ENCODE results near the gene IGFALS. TPM values are rescaled to one million over a fixed set of nuclear protein-coding genes. Genes with fewer than 3 reads are reported as not detected.

IGFALS gene
- total RNA-seq, 2 experiments from 2014 or later, result not detected

GRCh38 chr16:1821861-1822611 lies 28.5 kb upstream of the IGFALS start:
- Mint-ChIP-seq H3K36me3 (peaks cover 2% of the 10 kb centered on the region), H3K27ac (no peak overlapping the region), H3K9me3 (no peaks in the 10 kb centered on the region), H3K4me1 (peaks cover 12% of the 10 kb centered on the region), H3K27me3 (no peaks in the 10 kb centered on the region), H3K4me3 (no peak overlapping the region)
- no peak for DNase-seq

- H3K36me3 Mint-ChIP-seq, result peaks cover 2% of the 10 kb centered on the region
- no peak overlapping the region for H3K27ac Mint-ChIP-seq
- no peaks in the 10 kb centered on the region for H3K9me3 Mint-ChIP-seq
- peaks cover 12% of the 10 kb centered on the region for H3K4me1 Mint-ChIP-seq
- H3K27me3 Mint-ChIP-seq, result no peaks in the 10 kb centered on the region
- no peak for DNase-seq
- H3K4me3 Mint-ChIP-seq, result no peak overlapping the region
Measured at GRCh38 chr16:1820946-1821290, 27.4 kb upstream of the IGFALS start.

DNA sequence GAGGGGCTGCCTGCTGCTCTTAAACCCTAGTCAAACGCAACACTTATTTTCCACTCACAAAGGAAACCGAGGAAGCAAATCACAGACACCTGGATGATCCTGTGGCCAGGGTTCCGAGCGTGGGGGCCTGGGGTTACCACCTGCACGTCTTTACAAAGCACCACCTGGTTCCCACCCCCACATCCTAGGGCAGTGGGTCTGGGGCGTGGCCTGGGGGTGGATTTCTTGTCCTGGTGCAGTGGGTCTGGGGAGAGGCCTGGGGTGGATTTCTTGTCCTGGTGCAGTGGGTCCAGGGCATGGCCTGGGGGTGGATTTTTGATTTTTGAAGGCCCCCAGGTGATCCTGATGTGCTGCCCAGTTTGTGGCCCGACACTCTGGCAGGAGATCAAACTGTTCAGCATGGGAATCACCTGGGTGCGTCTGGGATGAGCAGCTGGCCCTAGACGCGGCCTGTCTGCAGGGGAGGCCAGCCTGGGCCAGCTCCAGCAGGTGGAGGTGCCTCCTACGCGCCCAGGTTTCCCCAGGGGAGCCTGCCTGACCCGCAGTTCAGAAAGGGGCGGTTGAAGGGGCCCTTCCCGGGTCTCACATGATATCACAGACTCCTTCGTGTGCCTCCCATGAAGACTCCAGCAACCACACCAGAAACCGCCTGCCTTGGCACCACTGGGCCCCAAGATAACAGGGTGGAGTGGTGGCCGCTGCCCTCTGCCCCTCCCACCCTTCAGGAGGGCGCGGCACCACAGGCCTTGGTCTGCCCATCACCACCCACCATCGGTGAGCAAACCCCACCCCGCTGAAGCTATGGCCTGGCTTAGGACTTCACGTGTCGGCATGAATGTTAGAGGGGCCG lies 26.8 kb upstream of the IGFALS start:
- Mint-ChIP-seq H3K4me3 (no peak overlapping the region), H3K27me3 (no peaks in the 10 kb centered on the region), H3K4me1 (peaks cover 8% of the 10 kb centered on the region)

GRCh38 chr16:1819611-1820010 lies 26.1 kb upstream of the IGFALS start:
- DNase-seq, result no peak
- no peak overlapping the region for H3K4me3 Mint-ChIP-seq
- peaks cover 4% of the 10 kb centered on the region for H3K36me3 Mint-ChIP-seq
- H3K27ac Mint-ChIP-seq, result no peak overlapping the region
- H3K27me3 Mint-ChIP-seq, result no peaks in the 10 kb centered on the region
- peaks cover 6% of the 10 kb centered on the region for H3K4me1 Mint-ChIP-seq
- H3K9me3 Mint-ChIP-seq, result no peaks in the 10 kb centered on the region

More for the DNA sequence above, 26.8 kb upstream of the IGFALS start:
- H3K36me3 Mint-ChIP-seq, result peaks cover 3% of the 10 kb centered on the region
- H3K9me3 Mint-ChIP-seq, result no peaks in the 10 kb centered on the region
- no peak for DNase-seq
- H3K27ac Mint-ChIP-seq, result no peak overlapping the region

DNA sequence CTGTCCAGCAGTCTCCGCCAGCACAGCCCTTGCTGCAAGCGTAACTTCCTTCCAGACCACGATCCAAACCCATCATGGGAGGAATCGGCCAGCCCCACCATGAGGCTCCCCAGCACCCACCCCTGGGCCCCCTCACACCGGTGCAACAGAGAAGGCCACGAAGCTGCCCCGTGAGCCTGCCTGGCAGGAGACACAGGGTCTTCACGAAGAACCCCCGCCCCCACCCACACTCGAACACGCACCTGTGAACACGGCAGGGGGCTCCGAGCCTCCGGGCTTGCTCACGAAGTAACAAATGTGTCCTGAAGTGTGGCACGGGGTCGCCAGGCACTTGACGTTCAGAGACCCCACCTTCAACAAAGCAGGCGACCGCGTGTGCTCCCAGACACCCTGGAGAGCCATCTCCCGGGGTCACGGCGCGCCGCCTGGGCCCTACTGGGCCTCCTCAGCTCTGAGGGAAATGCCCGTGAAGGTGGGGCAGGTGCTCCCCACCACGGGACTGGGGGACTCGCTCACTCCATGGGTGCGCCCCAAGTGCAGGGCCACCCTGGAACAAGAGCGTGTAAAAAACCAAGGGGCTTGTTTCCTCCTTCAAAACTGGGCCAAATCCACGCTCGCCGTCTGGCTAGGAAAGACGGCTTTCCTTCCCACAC lies 25.5 kb upstream of the IGFALS start:
- no peak overlapping the region for H3K4me3 Mint-ChIP-seq
- H3K27me3 Mint-ChIP-seq, result no peaks in the 10 kb centered on the region
- H3K36me3 Mint-ChIP-seq, result peaks cover 4% of the 10 kb centered on the region
- H3K27ac Mint-ChIP-seq, result no peak overlapping the region
- peaks cover 4% of the 10 kb centered on the region for H3K4me1 Mint-ChIP-seq
- no peaks in the 10 kb centered on the region for H3K9me3 Mint-ChIP-seq
- no peak for DNase-seq

DNA sequence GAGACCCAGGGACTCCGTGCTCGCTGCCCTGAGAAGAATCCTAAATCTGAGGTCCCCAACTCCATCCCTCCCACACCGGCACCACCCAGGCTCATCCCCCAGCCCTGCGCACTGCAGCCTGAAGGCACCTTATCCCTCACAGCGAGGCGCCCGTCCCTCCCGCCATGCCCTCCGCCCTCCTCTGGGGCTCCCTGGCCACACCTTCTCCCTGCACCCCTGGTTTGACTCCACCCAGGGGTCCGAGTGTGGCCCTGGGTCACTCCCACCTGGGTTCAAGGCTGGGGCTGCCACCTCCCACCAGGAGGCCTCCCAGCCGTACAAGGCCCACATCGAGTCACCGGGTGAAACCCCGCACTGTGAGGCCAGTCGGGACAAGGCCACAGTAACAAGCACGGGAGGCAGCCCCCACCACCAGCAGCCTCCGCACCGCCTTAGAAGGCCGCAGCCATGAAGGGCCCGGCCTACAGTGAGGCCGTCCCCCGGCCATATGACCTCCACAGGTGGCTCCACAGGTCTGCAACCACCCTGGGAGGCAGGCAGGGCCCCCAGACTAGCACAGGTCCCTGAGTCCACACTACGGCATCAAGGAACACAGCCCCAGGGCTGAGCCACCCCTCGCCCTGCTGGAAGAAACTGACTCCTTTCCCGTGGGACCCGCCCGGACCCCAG lies 24.8 kb upstream of the IGFALS start:
- Mint-ChIP-seq H3K9me3 (no peaks in the 10 kb centered on the region), H3K4me3 (no peak overlapping the region), H3K27ac (no peak overlapping the region), H3K27me3 (no peaks in the 10 kb centered on the region), H3K36me3 (peaks cover 4% of the 10 kb centered on the region), H3K4me1 (peaks cover under 1% of the 10 kb centered on the region)
- DNase-seq, result no peak

GRCh38 chr16:1817716-1818115 lies 24.2 kb upstream of the IGFALS start:
- H3K27me3 Mint-ChIP-seq, result no peaks in the 10 kb centered on the region
- H3K36me3 Mint-ChIP-seq, result peaks cover 4% of the 10 kb centered on the region
- H3K9me3 Mint-ChIP-seq, result no peaks in the 10 kb centered on the region
- peaks cover 7% of the 10 kb centered on the region for H3K4me1 Mint-ChIP-seq
- H3K27ac Mint-ChIP-seq, result no peak overlapping the region
- DNase-seq, result no peak
- no peak overlapping the region for H3K4me3 Mint-ChIP-seq

- H3K4me1 Mint-ChIP-seq, result peaks cover 11% of the 10 kb centered on the region
- H3K27ac Mint-ChIP-seq, result no peak overlapping the region
- no peak overlapping the region for H3K4me3 Mint-ChIP-seq
- no peaks in the 10 kb centered on the region for H3K9me3 Mint-ChIP-seq
- no peak for DNase-seq
- H3K27me3 Mint-ChIP-seq, result no peaks in the 10 kb centered on the region
- peaks cover 4% of the 10 kb centered on the region for H3K36me3 Mint-ChIP-seq
Measured at GRCh38 chr16:1817276-1817589, 23.7 kb upstream of the IGFALS start.

GRCh38 chr16:1816396-1817275 lies 23.1 kb upstream of the IGFALS start:
- H3K27ac Mint-ChIP-seq, result no peak overlapping the region
- H3K4me1 Mint-ChIP-seq, result peaks cover 11% of the 10 kb centered on the region
- no peak overlapping the region for H3K4me3 Mint-ChIP-seq
- H3K9me3 Mint-ChIP-seq, result no peaks in the 10 kb centered on the region
- no peak for DNase-seq
- H3K27me3 Mint-ChIP-seq, result no peaks in the 10 kb centered on the region
- H3K36me3 Mint-ChIP-seq, result peaks cover 4% of the 10 kb centered on the region

DNA sequence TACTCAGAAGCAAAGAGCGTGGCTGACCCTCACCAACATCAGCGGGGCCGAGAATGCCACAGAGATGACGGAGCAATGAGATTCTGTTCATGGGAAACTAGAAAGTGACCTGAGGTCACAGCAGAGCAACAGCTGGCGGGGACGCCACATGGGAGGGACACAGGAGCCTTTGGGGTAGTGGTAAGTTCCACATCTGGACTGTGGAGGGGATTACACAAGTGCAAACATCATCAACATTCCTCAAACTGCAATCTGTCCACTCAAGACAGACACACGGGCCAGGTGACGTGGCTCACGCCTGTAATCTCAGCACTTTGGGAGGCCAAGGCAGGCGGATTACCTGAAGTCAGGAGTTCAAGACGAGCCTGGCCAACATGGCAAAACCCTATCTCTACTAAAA lies 22.0 kb upstream of the IGFALS start:
- Mint-ChIP-seq H3K4me3 (no peak overlapping the region), H3K9me3 (no peaks in the 10 kb centered on the region), H3K27me3 (no peaks in the 10 kb centered on the region), H3K36me3 (peaks cover 3% of the 10 kb centered on the region), H3K4me1 (peaks cover 11% of the 10 kb centered on the region), H3K27ac (no peak overlapping the region)
- DNase-seq, result no peak

DNA sequence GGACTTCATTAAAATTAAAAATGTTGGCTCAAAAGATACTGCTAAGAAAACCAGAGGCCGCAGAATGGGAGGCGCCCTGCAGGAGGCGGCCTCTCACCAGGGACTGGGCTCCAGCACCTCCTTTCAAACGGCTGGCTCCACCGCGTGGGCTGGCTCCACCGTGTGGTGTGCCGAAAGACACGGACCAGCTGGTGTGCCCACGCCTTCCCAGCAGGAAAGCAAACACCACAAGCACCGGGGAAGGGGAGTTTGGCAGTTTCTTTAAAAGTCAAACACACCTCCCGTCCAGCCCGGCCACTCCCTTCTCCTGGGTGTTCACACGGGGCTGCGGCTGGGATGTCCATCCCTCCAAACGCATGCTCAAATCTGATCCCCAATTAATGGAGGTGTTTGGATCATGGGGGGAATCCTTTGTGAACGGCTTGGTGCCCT lies 19.2 kb upstream of the IGFALS start:
- no peak overlapping the region for H3K4me3 Mint-ChIP-seq
- H3K36me3 Mint-ChIP-seq, result peaks cover 3% of the 10 kb centered on the region
- H3K27me3 Mint-ChIP-seq, result no peaks in the 10 kb centered on the region
- peaks cover 11% of the 10 kb centered on the region for H3K4me1 Mint-ChIP-seq
- peak; percentile 69 for DNase-seq
- H3K27ac Mint-ChIP-seq, result peak overlapping the region; percentile 55
- H3K9me3 Mint-ChIP-seq, result no peaks in the 10 kb centered on the region

DNA sequence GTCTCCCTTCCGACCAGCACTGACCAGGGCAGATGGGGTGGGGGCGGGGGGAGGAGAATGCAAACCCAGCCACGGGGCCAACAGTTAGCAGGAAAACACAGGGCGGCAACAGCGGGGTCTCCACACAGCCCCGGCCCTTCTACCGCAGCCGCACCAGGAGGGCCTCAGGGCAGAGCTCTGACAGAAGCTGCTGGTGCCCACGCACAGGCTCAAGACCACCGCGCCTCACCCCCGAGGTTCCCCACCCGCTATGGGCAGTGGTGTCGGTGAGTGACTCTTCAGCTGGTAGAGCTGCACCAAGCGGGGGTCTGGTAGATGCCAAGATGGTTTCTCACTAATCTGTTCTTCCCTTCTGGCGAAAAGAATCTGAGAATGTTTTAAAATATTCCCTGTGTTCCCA lies 17.0 kb upstream of the IGFALS start:
- DNase-seq, result no peak
- H3K9me3 Mint-ChIP-seq, result no peaks in the 10 kb centered on the region
- no peak overlapping the region for H3K4me3 Mint-ChIP-seq

DNA sequence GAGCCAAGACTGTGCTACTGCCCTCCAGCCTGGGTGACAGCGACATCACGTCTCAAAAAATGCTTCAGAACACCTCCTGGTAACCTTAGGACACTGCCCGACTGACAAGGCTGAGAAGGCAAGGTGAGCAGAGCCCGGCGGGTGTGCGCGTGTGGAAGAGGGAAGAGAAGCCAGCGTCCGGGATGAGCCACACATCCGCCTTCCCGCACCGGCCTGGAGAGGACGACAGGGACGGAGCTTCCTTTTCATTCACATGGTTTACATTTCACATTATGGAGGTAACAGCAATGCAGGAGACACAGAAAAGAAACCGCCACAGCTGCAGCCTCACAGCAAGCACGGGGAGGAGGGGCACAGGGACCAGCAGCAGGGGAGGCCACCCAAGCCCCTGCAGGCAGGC lies 16.6 kb upstream of the IGFALS start:
- Mint-ChIP-seq H3K4me3 (no peak overlapping the region), H3K27ac (peak overlapping the region; percentile 12), H3K36me3 (peaks cover 17% of the 10 kb centered on the region), H3K9me3 (no peaks in the 10 kb centered on the region), H3K4me1 (peaks cover 11% of the 10 kb centered on the region), H3K27me3 (no peaks in the 10 kb centered on the region)
- DNase-seq, result no peak

More for the DNA sequence above, 17.0 kb upstream of the IGFALS start:
- Mint-ChIP-seq H3K27me3 (no peaks in the 10 kb centered on the region), H3K27ac (no peak overlapping the region), H3K4me1 (peaks cover 11% of the 10 kb centered on the region), H3K36me3 (peaks cover 19% of the 10 kb centered on the region)

GRCh38 chr16:1809281-1809801 lies 15.8 kb upstream of the IGFALS start:
- Mint-ChIP-seq H3K4me3 (no peak overlapping the region), H3K4me1 (peaks cover 11% of the 10 kb centered on the region), H3K27me3 (no peaks in the 10 kb centered on the region), H3K36me3 (peaks cover 17% of the 10 kb centered on the region), H3K27ac (no peak overlapping the region), H3K9me3 (no peaks in the 10 kb centered on the region)
- no peak for DNase-seq
